Lung microvascular endothelial cell (primary cell): ENCODE measurements around the gene NUDT4. TPM values are rescaled to one million over a fixed set of nuclear protein-coding genes. Genes with fewer than 3 reads are reported as not detected.

Experiments used
- DNase-seq, 2 donors: peaks; one replicate each; pipeline versions ENCODE4 v3.0.0 to v3.0.0-alpha.2; 2010; ENCODE audit warnings: low read depth in 2 of 2
- total RNA-seq: library from RNA; depleted of rRNA; stranded (reverse); fragments of >200 nt; gene quantifications from 2 replicates; pipeline ENCODE4 v1.2.1, GENCODE V29; 2014

Gene NUDT4
- 71.8 and 85.6 TPM in 2 replicates for total RNA-seq

DNA sequence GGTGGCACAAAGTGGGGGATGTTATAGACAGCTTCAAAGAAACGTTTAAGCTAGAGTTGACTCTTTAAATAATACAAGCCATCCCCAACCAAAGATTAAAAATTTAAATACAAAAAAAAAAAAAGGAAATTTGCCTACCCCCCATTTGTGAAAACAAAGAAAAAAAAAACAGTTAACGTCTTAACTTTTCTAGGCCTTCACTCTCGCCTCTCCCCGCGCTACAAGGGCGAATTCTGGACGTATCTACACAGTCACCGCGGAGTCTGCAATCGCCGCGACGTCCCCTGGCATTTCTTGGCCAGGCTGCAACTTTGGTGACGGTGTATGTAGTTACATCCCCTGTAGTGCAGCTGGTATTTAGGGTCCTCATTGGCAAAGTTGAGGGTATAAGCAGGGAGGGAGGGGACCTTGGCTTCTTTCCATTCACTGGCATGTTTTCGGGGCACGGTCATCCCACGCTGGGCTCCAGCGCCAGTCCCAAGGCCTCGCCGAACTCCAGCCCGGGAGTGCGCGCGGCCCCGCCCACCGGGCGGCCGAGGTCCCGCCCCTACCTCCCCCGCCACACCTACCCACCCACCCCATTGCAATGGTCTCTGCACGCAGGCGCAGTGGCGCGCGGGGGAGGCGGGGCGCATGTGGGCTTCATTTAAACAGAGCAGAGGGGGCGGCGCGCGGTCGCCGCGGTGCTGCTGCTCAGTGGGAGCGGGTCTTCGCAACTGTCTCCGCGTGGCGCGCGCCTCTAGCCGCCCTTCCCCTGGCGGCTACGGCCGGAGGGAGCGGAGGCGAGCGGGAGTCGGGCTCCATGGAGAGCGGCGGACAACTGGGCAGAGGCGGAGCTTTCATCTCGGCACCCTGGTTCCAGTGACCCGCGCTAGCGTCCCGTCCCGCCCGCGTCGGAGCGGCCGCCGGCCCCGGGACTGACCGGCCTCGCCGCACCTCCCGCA is at the start of gene NUDT4:
Gene NUDT4 (plus strand): TSS at position 674 of the 944 bp plus-strand sequence. CDS start 398 bp downstream, outside the sequence.
- DNase-seq = peak; percentile 97 to 98

DNA sequence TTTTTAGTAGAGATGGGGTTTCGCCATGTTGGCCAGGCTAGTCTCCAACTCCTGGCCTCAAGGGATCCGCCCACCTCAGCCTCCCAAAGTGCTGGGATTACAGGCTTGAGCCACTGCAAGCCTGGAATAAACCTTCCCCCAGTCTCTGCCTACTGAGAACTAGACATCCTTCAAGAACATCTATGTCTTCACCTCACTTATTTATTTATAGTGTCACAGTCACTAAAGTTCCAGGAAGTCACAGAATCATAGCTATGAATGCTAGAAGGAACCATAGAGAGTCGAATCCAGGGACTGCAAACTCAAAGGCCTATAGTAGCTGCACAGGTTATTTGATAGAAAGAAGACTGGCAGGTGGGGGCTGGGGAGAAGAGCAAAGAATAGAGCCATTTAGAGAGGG is 44.7 kb upstream of the NUDT4 start:
- no peak for DNase-seq

DNA sequence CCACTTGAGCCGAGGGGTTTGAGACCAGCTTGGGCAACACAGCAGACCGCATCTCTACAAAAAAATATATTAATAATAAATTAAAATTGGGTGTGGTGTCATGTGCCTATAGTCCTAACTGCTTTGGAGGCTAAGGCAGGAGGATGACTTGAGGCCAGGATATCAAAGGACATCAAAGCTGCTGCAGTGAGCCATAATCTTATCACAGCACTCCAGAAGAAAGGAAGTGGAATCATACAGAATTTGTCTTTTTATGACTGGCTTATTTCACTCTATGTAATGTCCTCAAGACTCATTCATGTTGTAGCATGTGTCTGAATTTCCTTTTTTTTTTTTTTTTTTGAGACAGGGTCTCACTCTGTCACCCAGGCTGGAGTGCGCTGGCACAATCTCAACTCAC is 43.9 kb upstream of the NUDT4 start:
- no peak for DNase-seq

DNA sequence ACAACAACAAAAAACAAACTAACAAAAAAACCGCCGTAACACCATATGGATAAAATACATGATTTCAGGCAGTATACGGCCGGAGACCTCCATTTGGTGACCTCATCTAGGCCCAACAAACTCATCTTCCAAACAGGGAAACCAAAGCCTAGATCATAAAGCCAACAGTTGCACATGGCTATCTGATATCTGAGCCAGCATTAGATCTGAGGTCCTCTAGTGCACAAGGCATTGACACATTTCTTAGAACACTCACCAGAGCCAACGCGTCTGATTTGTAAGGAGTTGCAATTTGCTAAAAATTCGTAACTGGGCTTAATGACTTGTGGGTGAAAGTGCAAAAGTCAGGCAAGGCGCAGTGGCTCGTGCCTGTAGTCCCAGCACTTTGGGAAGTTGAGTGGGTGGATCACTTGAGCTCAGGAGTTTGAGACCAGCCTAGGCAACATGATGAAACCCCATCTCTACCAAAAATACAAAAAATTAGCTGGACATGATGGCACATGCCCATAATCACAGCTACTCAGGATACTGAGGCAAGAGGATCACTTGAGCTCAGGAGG is 42.0 kb upstream of the NUDT4 start:
- DNase-seq = no peak

DNA sequence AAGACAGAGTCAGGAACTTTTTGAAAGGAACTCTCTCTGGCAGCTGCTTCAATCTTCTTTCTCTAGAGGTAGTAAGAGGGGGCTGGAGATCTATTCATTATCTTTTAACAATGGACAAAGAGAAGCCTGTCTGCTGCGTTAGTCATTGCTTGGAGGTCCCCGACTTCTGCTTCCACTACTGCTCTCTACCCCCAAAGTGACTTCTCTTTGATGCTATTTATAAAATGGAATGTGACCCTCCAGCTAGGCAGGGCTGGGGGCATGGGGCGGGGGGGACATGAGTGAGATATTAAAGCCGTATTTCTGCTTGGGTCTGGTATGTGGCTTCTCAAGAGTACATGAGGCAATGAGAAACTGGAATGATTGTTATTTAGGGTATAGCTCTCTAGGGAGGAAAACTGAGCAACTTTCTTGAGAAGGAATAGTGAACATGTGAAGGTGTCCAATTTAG is 41.4 kb upstream of the NUDT4 start:
- DNase-seq = no peak

DNA sequence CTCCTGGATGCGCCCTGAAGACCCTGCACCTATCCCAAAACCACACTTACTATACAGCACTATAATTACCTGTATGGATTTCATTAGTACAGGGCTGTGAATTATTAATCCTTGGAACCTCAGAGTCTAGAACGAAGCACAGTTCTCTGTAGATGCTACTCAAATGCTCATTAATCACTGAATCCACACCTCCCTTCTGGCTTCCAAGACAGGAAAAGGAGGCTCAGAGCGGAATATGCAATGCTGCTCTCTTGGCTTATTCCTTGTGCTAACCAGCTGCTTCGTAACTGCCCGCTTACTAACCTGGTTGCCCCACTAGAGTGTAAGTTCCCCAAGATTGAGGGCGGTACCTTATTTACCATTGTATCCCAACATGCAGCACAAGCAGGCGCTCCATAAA is 39.1 kb upstream of the NUDT4 start:
- no peak for DNase-seq

DNA sequence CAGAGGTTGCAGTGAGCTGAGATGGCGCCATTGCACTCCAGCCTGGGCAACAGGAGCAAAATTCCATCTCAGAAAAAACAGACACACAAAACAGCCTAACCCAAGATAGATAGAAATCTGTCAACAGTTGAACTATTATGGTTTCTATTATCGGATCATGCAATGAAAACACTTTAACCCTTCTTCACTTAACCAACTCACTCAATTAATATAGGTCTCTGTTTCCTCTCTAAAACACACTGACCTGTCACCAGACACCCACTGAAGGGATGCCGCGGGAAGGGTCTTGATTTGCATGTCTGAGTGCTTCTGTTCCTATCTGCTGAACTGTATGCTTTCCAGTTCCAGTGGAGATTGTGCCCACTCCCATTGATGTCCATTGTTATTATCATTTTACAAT is 38.0 kb upstream of the NUDT4 start:
- DNase-seq = no peak

DNA sequence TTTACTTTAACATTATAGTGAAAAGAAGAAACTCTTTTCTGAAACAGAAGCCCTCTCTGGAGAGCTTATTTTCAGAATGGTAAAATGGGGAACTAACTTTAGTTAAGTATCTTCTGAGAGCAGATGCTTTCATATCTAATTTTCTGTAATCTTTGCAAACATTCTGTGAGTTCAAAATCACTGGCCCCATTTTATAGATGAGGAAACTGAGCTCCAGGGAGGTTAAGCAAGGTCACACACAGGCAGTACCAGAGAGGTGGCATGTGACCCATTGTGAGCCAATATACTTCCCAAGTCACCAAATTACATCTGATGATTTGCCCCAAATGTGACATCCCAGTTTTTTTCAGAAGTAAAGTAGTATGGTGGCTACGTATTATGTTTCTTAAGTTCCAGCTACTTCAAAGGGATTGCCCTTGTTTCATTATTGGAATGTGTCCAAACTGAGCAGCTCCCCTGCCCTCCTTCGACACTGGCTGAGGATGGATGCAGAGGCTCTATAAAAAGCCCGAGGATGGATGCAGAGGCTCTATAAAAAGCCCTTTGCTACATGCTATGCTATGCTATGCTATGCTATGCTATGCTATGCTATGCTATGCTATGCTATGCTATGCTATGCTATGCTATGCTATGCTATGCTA is 36.2 kb upstream of the NUDT4 start:
- no peak for DNase-seq

DNA sequence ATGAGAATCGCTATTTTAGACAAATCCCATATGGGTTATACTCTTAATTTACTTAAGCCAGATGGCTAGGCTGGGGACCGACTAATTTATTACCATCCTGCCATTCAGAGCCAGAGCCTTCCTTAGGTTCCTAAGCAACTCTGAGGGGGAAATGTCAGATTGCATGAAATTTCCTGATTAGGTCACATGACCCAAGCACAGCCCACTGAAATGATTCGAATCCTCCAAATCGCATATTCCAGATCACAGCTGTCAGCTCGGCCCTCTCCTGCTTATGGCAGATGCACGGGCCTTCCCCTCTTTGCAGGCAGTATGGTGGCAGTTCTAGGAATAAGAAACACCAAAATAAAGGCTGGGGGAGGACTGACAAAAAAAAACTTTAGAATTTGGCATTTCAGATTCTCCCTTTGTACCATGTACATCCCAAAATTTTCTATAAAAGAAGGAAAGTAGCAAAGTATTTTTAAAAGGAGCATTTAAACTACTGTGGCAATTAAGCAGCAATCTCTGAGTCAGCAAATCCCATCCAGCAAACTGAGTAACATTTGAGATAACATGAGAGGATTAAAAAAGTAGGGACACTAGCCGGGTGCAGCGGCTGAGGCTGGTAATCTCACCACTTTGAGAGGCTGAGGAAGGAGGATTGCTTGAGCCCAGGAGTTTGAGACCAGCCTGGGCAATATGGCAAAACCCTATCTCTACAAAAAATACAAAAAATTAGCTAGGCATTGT is 30.5 kb upstream of the NUDT4 start:
- DNase-seq = peak; percentile 45 to 51

DNA sequence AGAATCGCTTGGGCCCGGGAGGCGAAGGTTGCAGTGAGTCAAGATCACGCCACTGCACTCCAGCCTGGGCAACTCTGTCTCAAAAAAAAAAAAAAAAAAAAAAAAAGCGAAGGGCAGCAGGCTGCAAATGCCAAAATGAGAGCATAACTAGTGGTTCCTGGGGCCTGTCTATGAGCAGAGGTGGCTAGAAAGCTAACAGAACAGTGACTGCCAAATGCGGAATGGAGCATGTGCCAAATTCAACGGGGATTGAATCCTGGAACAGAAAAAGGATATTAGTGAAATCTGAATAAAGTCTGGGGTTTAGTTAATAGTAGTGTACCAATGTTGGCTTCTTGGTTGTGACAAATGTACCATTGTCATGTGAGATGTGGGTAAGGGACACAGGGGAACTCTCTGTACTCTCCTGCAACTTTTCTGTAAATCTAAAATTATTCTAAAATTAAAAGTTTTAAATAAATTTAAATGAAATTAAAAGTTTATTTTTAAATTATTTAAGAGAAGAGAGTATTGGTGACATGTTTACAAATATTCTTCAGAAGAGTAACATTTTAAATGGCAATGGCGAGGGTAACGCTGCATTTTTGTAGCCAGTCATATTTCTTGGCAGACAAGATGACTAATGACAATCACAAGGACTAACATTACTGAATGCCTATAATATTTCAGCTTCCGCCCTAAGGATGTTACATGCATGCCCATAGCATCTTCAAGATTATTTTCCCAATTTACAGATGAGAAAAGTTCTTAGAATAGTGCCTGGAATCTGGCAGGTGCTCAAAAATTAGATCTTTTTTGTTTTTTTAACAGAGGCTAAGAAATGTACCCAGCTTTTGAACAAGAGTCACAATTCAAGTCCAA is 28.9 kb upstream of the NUDT4 start:
- peak in 1 of 2 donors; percentile 59 for DNase-seq

DNA sequence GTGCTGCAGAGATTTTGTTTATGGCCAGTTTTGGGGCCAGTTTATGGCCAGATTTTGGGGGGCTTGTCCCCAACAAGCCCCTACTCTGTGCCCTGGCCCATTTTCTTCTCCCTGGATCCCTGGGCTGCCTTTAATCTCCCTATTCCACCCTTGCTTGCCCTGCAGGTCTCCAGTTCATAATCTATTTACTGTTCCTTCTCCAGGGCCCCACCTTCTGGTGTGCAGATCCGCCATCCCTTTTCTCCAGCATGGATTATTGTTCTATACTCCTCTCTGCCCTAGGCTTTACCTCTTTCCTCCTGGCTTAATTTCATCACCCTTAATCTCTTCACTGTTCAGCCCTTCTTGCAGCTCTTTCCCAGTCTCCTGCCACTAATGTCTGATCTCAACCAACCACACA is 26.0 kb upstream of the NUDT4 start:
- DNase-seq = no peak

DNA sequence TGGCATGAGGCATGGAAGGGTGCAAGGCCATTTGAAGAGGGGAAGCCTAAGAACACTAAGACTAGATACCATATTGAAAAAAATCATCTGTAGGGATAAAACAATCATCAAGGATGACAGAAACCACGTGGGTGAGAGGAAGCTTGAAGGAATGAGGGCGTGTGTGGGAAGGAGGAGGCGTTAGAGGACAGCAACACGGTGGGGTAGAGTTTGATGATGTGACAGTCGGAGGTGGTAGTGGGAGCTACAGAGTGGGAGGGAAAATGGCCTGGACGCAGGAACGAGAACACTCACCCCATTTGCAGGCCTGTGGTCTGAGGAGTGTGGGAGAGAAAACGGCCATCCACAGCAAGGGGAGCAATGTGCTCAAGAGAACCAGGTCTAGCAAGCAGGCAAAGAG is 25.4 kb upstream of the NUDT4 start:
- no peak for DNase-seq

DNA sequence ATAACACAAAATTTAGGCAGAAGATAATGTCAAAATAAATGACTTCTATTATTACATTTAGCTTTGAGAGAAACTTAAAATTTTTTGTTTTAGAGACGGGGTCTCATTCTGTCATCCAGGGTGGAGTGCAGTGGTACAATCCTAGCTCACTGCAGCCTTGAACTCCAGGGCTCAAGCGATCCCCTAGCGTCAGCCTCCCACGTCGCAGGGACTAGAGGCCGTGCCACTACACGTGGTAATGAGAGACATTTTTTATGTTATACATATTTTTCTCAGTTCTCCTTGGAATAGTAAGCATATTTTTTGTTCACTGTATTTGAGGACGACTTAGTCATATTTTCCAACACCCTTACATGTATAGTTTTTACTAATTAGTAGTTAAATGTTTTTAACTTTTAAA is 21.5 kb upstream of the NUDT4 start:
- no peak for DNase-seq

DNA sequence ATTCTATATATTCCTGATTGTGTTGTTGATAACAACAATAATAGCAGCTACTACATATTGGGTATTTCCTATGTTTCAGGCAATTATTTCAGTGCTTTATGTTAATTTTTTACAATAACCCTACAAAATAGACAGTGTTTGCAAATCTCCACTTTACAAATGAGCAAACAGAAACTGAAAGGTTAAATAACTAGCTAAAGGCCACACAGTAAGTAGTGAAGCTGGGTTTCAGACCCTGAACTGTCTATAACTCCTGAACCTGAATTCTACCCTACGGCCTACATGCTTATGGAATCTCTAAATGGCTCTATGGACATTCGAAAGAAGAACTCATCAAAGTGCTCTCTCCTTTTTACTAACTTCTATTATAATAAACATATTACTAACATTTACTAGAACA is 19.7 kb upstream of the NUDT4 start:
- no peak for DNase-seq

DNA sequence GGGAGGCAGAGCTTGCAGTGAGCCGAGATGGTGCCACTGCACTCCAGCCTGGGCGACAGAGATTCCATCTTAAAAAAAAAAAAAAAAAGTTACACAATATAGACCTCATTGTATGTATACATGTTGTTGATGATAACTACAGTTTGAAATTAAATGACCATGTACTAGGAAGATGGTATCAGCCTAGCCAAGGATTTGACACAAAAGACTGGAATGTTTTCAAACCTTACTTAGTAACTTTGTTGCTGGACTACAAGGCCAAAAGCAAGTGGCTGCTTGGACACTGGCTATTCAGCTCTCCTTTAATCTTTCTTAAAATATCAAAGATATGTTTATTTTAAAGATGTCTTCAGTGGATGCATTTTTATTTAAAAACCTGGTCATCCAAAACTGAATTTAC is 18.9 kb upstream of the NUDT4 start:
- no peak for DNase-seq

DNA sequence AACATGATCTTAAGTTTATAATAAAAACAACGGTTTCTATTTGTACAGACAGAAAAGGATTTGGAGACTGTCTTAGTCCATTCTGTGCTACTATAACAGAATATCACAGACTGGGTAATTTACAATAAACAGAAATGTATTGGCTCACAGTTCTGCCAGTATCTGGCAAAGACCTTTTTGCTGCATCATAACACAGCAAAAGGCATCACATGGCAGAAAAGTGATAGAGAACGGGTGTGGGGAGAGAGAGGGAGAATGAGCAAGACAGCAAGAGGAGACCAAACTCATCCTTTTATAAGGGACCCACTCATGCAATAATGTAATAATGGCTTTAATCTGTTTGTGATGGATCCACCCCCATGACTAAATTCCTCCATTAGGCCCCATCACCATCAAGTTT is 17.0 kb upstream of the NUDT4 start:
- no peak for DNase-seq

DNA sequence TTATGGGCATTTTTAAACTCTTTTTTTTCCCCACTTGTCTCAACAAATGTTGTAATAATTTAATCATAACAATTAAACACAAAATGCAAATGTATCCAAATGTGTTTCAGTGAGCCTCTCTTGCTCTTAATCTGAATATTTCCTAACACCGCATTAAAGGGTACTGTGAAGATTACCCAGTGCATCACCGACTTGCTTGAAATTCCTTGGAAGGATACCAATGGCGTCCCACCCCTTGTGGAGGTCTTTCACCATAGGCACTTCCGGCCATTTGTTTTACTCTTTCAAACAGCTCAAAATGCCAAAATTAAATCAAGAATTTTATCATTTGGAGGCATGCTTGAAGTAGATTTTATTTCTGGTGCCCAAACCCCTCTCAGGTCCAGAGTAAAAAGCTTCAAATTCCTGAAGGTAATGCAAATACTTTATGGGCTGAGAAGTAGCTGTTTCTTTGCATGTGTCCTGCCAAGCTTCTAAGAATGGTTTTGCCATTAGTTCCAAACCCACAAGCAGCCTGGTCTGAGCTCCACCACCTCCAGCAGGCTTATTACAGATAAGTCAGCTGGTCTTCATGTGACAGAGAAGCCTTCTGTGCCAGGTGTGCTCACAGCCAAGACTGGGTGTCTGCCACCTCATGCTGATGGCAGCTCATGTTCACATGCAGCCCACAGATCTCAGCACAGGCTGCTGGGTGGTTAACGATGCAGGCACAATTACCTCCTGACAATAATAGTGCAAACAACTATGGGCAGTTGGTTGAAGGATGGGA is 16.4 kb upstream of the NUDT4 start:
- no peak for DNase-seq

DNA sequence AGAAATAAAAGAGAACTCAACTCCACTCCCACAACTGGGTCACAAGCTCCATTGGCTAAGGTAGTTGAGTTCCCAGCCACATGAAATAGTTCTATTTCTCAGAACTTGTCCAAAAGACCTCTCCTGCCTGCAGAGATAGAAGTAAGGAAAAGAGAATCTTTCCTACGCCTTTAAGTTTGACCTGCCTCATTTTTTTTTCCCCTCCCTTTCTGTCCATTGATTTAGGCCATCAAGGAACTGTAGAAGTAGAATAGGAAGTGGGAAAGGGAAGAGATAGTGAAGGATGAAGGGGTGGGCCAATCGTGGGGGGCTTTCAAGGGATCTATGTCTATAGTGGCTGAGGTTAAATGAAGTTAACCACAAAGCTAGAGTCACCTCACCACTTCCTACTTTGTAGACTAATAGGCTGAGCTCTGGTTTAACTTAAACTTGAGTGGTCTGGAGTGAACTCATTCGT is 13.9 kb upstream of the NUDT4 start:
- no peak for DNase-seq

DNA sequence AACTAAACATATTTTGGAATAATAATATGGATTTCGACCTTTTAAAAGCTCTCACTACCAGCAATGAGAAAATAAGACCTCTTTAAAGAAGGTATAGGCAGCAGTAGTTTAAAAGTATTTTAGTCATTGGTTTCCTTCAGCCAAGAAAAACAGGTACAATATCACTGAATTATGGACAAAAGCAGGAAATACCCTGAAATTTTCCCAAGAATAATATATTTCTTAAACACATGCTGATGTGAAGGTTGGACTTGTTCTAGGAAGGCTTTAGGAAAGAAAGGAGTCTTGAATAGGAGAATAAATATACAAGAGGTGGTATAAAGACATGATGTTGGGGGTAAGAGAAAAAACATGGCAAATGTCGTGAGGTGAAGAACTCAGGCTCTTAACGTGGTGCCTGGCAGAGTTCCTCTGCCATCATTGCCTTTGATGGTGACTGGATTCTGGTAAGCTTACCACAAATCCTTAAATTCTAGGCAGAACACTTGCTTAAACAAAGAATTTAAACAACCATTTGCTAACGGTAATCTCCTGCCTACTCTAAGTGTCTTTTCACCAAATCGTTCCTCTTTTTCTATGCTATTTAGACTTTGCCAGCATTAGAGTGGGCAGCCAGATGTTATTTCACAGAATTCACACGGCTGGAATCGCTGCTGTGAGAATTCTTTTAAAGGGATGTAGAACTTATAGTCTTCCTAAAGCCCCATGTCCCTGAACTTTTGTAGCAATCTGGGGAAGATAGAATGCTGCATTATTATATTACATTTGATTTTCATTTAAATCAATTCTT is 11.9 kb upstream of the NUDT4 start:
- DNase-seq = peak; percentile 12 to 37
